GM12873 (cell line): ENCODE results near the gene RCL1.

Experiments used
- TF ChIP-seq, protein P1 (sequence below): IDR thresholded peaks from 2 replicates; pipeline ENCODE4 v1.5.1; 2012; ENCODE audit warnings: low read depth, mild to moderate bottlenecking, moderate library complexity, low read length, control low read depth; ENCODE audit not compliant: insufficient read depth; ENCODE audit errors: missing control alignments

Gene RCL1, protein sequence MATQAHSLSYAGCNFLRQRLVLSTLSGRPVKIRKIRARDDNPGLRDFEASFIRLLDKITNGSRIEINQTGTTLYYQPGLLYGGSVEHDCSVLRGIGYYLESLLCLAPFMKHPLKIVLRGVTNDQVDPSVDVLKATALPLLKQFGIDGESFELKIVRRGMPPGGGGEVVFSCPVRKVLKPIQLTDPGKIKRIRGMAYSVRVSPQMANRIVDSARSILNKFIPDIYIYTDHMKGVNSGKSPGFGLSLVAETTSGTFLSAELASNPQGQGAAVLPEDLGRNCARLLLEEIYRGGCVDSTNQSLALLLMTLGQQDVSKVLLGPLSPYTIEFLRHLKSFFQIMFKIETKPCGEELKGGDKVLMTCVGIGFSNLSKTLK

DNA sequence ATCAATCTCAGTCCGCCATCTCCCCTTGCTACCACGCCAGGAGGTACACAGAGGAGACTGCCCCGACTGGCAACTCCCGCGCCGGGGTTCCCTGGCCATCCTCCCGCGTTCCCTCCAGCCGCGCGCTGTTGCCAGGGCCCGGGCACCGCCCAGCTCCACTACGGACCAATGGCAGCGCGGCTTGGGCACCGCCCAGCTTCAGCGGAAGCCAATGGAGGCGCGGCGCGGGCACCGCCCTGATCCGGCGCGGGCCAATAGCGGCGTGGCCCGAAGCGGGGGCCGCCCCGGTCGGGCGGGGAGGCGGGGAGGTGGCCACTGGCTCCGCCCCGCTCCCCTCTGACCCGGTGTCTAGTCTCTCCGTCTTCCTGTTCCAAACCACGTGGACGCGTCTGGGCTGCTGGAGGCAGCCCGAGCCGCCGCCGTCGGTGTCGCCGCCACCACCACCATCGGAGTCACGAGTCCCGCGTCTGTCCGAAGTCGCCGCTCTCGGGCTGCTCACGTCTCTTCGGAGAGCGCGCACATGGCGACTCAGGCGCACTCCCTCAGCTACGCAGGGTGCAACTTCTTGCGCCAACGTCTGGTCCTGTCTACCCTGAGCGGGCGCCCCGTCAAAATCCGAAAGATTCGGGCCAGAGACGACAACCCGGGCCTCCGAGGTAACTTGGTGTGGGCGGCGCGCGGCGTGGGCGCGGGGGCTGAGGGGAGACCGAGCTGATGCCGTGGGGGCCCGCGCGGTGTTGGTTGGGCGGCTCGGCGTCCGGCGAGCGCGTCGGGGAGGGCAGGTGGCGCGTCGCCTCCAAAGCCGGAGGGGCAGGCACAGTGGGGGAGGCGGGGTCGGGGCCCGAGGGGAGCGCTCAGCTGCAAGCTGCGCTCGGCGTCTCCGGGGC, at the start of gene RCL1:
Gene RCL1, plus strand, starts transcription at position 373 of the 887 bp plus-strand sequence. Its CDS starts 148 bp downstream, at position 521.
- TF ChIP-seq, protein P1, sequence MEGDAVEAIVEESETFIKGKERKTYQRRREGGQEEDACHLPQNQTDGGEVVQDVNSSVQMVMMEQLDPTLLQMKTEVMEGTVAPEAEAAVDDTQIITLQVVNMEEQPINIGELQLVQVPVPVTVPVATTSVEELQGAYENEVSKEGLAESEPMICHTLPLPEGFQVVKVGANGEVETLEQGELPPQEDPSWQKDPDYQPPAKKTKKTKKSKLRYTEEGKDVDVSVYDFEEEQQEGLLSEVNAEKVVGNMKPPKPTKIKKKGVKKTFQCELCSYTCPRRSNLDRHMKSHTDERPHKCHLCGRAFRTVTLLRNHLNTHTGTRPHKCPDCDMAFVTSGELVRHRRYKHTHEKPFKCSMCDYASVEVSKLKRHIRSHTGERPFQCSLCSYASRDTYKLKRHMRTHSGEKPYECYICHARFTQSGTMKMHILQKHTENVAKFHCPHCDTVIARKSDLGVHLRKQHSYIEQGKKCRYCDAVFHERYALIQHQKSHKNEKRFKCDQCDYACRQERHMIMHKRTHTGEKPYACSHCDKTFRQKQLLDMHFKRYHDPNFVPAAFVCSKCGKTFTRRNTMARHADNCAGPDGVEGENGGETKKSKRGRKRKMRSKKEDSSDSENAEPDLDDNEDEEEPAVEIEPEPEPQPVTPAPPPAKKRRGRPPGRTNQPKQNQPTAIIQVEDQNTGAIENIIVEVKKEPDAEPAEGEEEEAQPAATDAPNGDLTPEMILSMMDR = no peak

DNA sequence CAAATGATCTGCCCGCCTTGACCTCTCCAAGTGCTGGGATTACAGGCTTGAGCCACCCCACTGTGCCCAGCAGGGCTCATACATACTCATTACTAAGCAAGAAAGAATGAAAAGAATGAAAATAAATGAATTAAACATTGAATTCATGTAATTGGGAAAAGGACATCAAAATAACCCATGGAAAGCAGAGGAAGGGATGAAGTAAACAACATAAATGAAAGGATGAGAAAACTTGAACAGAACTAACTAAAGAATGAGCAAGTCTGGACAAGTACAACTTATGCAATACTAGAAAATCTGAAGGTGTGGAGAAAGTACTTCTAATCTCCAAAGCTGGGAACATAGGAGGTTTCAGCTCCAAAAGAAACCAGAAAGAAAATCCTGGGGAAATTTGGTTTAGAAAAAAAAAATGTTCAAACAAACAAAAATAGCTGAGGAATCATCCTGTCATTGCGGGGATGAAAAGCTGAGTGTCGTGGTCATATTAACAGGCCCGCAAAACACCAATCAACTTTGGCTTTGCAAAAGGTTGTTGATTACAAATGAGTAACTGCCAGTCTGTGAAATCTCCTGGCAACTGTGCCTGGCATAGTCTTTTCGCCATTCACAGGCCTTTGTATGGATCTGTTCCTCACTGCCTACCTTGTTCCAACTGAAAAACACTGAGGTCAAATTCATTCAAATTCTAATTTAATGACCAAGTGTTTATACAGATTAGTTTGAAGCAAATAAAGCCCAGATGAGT, 49.4 kb upstream of the RCL1 start:
- TF ChIP-seq, protein P1 = no peak

DNA sequence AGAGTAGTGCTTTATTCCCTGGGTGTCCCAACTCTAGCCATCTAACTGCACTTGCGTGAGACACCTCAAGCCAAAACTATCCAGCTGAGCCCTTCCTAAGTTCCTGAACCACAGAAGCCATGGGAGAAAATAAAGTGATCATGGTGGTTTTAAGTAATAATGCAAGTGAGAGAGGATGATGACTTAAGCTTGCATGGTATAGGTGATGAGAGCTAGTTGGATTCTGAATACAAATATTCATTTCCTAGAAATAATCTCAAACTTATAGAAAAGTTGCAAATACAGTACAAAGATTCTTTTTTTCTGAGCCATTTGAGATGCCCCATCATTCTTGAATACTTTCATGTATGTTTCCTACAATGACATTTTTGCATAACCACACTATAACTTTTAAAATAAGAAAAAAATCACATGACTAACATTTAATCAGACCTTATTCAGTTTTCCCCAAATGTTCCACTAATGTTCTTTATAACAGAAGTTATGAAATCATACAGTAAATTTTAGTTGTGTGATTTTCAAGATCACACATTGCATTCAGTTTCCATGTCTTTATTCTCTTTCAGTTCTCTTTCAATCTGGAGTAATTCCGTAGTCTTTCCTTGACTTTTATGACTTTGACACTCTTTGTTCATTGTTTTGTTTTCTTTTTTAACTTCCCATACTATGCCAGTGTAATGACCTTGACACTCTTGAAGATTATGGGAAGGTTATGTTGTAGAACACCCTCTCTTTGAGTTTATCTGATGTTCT, 46.3 kb upstream of the RCL1 start:
- TF ChIP-seq, protein P1 = no peak

DNA sequence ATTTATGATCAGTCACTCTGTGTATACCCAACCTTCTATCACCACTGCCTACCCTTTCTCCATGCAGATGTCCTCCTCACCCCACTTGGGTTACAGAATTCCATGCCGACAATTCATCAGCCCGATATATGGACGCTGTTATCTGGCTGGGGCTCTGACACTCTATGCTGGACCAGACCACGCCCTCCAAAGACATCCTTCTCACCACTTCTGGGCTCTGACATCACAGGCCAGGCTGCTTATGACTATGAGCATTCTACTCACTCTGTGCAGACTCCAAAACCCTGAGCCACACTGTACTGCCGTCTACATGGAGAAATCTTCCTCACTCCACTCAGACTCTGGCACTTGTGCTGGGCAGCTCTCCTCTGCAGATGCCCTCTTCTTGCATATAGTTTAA, 44.1 kb upstream of the RCL1 start:
- TF ChIP-seq, protein P1 = no peak

DNA sequence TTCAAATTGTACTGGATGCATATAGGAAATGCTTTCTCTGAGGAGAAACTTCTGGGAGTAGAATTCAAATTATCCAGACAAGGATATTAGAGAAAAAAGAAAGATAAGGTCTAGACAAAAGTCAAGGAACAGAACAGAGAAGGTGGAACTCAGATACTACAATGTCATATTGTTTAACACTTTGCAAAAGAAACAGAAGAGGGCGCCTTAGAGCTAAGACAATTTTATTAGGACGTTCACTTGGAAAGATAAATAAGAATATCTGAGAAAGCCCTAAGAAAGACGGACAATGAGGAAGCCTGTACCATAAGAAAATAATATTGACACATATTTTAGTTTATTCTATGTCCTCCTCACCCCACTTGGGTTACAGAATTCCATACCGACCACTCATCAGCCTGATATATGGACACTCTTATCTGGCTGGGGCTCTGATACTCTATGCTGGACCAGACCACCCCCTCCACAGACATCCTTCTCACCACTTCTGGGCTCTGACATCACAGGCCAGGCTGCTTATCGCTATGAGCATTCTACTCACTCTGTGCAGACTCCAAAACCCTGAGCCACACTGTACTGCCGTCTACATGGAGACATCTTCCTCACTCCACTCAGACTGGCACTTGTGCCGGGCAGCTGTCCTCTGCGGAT, 42.6 kb upstream of the RCL1 start:
- TF ChIP-seq, protein P1 = peak; percentile 56

DNA sequence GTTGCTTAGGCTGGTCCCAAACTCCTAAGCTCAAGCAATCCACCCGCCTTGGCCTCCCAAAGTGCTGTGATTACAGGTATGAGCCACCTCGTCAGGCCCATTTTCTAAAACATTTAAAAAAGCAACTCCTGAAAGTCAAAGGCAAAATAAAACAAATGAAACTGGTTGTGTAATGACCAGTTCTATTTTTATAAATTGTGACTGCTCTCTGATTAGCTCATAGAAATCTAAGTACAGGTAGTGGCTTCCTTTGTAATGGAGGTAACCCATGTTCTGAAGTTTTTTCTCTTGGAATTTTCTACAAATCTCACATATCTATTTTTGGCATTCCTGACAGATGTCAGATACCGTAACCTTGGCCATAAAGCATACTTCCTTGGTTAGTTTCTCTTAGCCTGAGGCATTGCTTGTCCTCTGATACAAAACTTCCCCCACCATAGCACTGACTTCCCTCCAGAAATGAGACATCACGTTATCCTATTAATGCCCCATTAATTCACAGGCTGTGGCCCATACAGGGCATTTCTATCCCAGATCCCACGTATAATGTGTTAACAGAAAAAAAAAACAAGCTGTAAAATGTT, 37.6 kb upstream of the RCL1 start:
- TF ChIP-seq, protein P1 = no peak
